ENCODE results near the gene TEC. TPM values are rescaled to one million over a fixed set of nuclear protein-coding genes. Genes with fewer than 3 reads are reported as not detected.
"Not testable (repeated sequence)": the region's sequence is repeated elsewhere in the genome, so short reads cannot be mapped to it uniquely, and the experiment has no call there.

TEC gene
- total RNA-seq (2014; rRNA removed; shearing (Covaris generic); ENCODE audit: low replicate concordance): 0.86 and 0.99 TPM in 2 replicates

DNA sequence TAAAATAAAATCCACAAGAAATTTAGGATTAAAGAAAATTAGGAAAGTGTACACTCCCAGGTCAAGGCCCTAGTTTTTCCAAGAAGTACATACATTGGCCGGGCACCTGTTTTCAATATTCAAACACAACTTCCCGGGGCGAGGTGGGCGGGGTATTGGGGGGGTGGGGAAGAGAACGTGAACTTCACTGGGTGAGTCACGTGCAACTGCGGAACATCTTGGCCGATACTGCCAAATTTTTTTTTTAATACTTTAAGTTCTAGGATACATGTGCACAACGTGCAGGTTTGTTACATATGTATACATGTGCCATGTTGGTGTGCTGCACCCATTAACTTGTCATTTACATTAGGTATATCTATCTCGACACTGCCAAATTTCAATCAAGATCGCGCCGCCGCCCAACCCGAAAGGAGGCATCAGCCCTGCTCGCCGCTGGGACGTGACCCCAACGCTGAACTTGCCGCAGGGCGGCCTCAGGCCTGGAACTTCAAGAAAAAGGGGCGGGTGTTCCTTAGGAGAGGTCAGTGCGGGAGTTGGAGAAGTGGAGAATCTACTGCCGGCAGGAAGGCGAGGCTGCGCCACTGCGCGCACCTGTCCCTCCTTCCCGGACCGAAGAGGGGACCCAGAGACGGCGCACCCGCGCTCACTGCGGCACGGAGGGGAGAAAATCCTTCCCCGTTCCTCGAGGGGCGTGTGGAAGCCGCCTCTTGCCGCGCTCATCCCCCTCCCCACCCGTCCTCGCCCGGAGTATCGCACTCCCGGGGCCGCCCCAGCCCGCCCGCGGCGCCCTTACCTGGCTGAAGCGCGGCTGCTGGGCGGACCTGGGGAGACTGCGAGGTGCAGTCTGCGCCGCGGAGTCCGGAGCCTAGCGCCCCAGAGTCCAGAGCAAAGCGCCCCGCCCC lies at the start of gene TEC:
TSS of gene TEC (minus strand) at position 883 of the 905 bp plus-strand sequence. CDS start 41,224 bp downstream, outside the sequence.
- DNase-seq: peak; percentile 74
- H3K4me3 ChIP-seq: peak within 1 kb of the TSS; percentile 75
- no peaks in the 10 kb centered on the region for H3K27me3 ChIP-seq
- H3K36me3 ChIP-seq: no peaks in the 10 kb centered on the region
- no peaks in the 10 kb centered on the region for H3K9me3 ChIP-seq

- H3K27me3 ChIP-seq: no peaks in the 10 kb centered on the region
- H3K4me3 ChIP-seq: no peak overlapping the region
- no peaks in the 10 kb centered on the region for H3K36me3 ChIP-seq
- peak; percentile 21 for DNase-seq
- no peaks in the 10 kb centered on the region for H3K9me3 ChIP-seq
These were observed 46.3 kb upstream of the TEC start for GRCh38 chr4:48315728-48316630.

DNA sequence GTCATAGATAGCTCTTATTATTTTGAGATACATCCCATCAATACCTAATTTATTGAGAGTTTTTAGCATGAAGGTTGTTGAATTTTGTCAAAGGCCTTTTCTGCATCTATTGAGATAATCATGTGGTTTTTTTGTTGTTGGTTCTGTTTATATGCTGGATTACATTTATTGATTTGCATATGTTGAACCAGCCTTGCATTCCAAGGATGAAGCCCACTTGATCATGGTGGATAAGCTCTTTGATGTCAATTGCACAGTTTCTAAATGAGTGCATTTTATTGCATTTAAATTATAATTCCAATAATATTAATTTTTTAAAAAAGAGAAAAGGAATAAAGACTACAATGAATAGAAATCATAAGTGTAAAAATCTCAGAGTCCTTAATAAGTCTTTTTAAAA lies 45.1 kb upstream of the TEC start:
- not testable (repeated sequence) for H3K4me3 ChIP-seq, DNase-seq, H3K27me3 ChIP-seq, H3K36me3 ChIP-seq, H3K9me3 ChIP-seq

GRCh38 chr4:48311896-48312295 lies 42.3 kb upstream of the TEC start:
- Histone ChIP-seq H3K27me3 (no peaks in the 10 kb centered on the region), H3K9me3 (no peaks in the 10 kb centered on the region), H3K36me3 (no peaks in the 10 kb centered on the region), H3K4me3 (no peak overlapping the region)
- DNase-seq: no peak

- Histone ChIP-seq H3K9me3 (no peaks in the 10 kb centered on the region), H3K4me3 (no peak overlapping the region), H3K36me3 (no peaks in the 10 kb centered on the region), H3K27me3 (no peaks in the 10 kb centered on the region)
- DNase-seq: no peak
These were observed 39.3 kb upstream of the TEC start for GRCh38 chr4:48308901-48309300.

GRCh38 chr4:48307528-48307927 lies 37.9 kb upstream of the TEC start:
- Histone ChIP-seq H3K9me3 (no peaks in the 10 kb centered on the region), H3K4me3 (no peak overlapping the region), H3K36me3 (no peaks in the 10 kb centered on the region), H3K27me3 (no peaks in the 10 kb centered on the region)
- no peak for DNase-seq

- no peaks in the 10 kb centered on the region for H3K9me3 ChIP-seq
- no peaks in the 10 kb centered on the region for H3K27me3 ChIP-seq
- H3K4me3 ChIP-seq: peak overlapping the region; percentile 31
- H3K36me3 ChIP-seq: no peaks in the 10 kb centered on the region
- no peak for DNase-seq
These were observed 35.9 kb upstream of the TEC start for GRCh38 chr4:48305508-48305907.

- H3K4me3 ChIP-seq: no peak overlapping the region
- H3K9me3 ChIP-seq: no peaks in the 10 kb centered on the region
- no peaks in the 10 kb centered on the region for H3K27me3 ChIP-seq
- H3K36me3 ChIP-seq: no peaks in the 10 kb centered on the region
- no peak for DNase-seq
These were observed 30.4 kb upstream of the TEC start for GRCh38 chr4:48300004-48300403.

DNA sequence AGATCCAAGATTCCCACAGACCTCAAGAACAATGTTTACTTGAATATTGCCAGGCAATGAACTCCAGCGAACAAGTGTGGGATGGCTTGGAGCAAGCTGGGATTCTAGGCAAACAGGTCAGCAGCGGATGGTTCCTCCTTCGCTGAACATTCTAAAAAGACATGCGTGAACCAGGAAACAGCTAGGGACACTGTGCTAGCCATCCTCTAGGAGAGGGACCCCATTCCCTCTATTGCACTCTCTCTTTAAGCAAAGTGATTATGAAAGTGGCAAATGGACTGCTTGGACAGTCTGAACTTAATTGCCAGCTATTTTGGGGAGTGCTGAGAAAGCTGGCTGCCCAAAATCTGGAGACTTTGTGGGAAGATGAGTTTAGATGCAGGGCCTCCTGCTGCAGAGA lies 29.9 kb upstream of the TEC start:
- H3K36me3 ChIP-seq: no peaks in the 10 kb centered on the region
- no peaks in the 10 kb centered on the region for H3K9me3 ChIP-seq
- H3K4me3 ChIP-seq: no peak overlapping the region
- no peaks in the 10 kb centered on the region for H3K27me3 ChIP-seq
- DNase-seq: no peak

GRCh38 chr4:48297256-48297846 lies 27.7 kb upstream of the TEC start:
- H3K27me3 ChIP-seq: no peaks in the 10 kb centered on the region
- no peak overlapping the region for H3K4me3 ChIP-seq
- no peaks in the 10 kb centered on the region for H3K36me3 ChIP-seq
- DNase-seq: no peak
- no peaks in the 10 kb centered on the region for H3K9me3 ChIP-seq

DNA sequence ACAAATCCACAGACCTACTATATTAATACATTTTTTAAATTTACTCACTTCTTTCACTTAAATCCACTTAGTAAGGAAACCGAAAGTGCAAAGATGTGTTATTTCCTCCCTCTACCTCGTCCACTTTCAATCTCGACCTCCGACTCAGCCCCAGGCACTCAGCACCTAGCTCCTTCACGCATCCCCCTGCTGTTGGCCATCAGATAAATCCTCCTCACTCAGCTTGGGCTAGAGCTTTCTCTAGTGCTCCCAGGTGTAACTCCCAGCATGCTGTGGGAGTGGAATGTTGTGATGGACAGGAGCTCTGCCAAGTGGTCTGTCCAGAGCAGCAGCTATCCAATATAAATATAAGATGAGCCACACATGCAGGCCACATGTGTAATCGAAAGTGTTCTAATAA lies 26.7 kb upstream of the TEC start:
- Histone ChIP-seq H3K9me3 (no peaks in the 10 kb centered on the region), H3K4me3 (no peak overlapping the region), H3K27me3 (no peaks in the 10 kb centered on the region), H3K36me3 (no peaks in the 10 kb centered on the region)
- DNase-seq: no peak

DNA sequence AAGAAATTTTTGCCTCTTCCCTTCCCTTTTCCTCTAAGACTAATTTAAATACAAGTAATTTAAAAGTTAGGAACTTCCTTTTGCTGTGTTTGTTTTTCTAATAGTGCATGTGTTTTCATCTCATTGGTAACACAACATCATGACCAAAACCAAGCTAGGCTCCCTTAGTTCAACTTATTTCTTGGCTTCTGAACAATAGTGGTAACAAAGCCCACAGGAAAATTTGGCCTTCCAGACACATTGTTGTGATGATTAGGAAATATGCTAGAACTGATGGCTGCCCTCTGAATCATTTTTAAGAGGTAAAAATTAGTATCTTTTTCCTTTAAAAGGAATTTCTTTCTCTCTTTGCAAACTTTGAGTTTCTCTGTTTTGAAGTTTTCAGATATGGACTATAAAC lies 25.5 kb upstream of the TEC start:
- H3K27me3 ChIP-seq: no peaks in the 10 kb centered on the region

GRCh38 chr4:48292218-48292790 lies 22.7 kb upstream of the TEC start:
- H3K9me3 ChIP-seq, H3K4me3 ChIP-seq, DNase-seq, H3K36me3 ChIP-seq, H3K27me3 ChIP-seq: not testable (repeated sequence)

More for the DNA sequence above, 25.5 kb upstream of the TEC start:
- no peaks in the 10 kb centered on the region for H3K36me3 ChIP-seq
- DNase-seq: no peak
- H3K4me3 ChIP-seq: no peak overlapping the region
- no peaks in the 10 kb centered on the region for H3K9me3 ChIP-seq

DNA sequence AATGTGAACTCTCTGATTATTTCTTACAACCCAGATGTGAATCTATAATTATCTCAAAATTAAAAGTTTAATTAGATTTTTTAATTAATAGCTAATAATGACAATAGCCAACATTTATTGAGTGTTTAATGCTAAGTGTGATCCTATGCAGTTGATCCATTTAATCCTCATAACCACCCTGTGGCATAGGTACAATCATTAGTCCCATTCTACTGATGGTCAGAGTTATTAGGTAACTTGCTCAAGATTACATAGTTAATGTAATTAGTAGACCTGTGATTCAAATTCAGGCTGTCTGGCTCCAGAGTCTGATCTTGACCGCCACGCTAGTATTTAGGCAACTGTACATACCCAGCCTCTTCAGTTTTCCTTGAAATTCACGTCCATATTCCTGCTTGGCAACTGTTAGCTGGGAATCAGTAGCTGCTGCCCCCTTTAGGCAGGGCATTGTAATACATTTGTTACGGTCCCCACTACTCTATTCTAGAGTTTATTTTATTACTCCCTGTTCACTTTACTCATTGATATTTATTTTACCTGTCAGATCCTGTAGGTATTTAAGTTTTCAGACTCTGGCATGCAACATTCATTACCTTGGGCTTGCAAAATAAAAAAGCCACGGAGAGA lies 20.6 kb upstream of the TEC start:
- DNase-seq: no peak
- Histone ChIP-seq H3K36me3 (no peaks in the 10 kb centered on the region), H3K27me3 (no peaks in the 10 kb centered on the region), H3K9me3 (no peaks in the 10 kb centered on the region), H3K4me3 (no peak overlapping the region)

DNA sequence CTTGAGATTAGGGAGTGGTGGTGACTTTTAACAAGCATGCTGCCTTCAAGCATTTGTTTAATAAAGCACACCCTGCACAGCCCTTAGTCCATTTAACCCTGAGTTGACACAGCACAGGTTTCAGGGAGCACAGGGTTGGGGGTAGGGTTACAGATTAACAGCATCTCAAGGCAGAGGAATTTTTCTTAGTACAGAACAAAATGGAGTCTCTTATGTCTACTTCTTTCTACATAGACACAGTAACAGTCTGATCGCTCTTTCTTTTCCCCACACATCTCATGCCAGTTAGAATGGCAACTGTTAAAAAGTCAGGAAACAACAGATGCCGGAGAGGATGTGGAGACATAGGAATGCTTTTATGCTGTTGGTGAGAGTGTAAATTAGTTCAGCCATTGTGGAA lies 16.4 kb upstream of the TEC start:
- not testable (repeated sequence) for H3K36me3 ChIP-seq, DNase-seq, H3K9me3 ChIP-seq, H3K4me3 ChIP-seq, H3K27me3 ChIP-seq

GRCh38 chr4:48285640-48286039 lies 16.0 kb upstream of the TEC start:
- H3K36me3 ChIP-seq, DNase-seq, H3K27me3 ChIP-seq, H3K4me3 ChIP-seq, H3K9me3 ChIP-seq: not testable (repeated sequence)
